ENCODE results near the gene RWDD4. TPM values are rescaled to one million over a fixed set of nuclear protein-coding genes. Genes with fewer than 3 reads are reported as not detected.

Gene RWDD4
- total RNA-seq, 1 experiment from 2014 or later, result 16.8 TPM

DNA sequence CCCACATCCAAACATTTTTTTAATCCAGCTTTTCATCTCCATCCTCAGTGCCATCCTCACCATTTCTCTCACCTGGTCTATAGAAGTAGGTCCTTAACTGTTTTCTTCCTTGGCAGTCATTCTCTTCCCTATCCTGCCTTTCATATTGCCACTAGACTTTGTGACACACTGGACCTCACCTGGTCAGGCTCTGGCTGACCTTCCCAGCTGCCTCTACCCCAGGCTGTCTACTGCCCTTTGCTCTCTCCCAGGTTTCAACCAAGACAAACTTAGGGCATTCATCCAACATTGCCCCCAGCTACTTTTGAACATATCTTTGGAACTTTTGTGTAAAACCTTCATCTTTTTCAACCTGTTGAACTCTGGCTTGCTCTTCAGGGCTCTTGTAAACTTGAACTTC is 39.9 kb upstream of the RWDD4 start:
- Histone ChIP-seq H2AFZ (no peak overlapping the region), H3K4me3 (no peak overlapping the region), H3K9me3 (ENCODE audit: insufficient read depth, low read depth) (no peaks in the 10 kb centered on the region), H3K27ac (no peak overlapping the region), H3F3A (ENCODE audit: insufficient read depth, low read depth) (no peaks in the 10 kb centered on the region), H4K20me1 (ENCODE audit: insufficient read depth) (no peaks in the 10 kb centered on the region), H3K4me2 (no peak overlapping the region), H3K27me3 (ENCODE audit: insufficient read depth, low read depth) (no peaks in the 10 kb centered on the region), H3K36me3 (ENCODE audit: low read depth) (0 out of 2 replicates have a peak, but pooled peaks cover 15% of the 10 kb centered on the region), H3K9me2 (ENCODE audit: insufficient read depth) (no peaks in the 10 kb centered on the region), H3K79me2 (ENCODE audit: low read depth) (no peaks in the 10 kb centered on the region), H3K4me1 (replicated peaks; ENCODE audit: insufficient read depth) (no peaks in the 10 kb centered on the region)
- DNase-seq, result no peak
- CTCF ChIA-PET, result interaction anchor here (0.6 kb wide), 1 partner anchor 23 kb away, joined by 3 read pairs; no protein-coding TSS in a partner anchor
- intact Hi-C loops (cut with micrococcal nuclease; ENCODE audit: unreplicated experiment), result no loop called here
- no TSS peak for BruUV-seq (replicated peaks)
- POLR2A ChIA-PET (ENCODE audit: unreplicated experiment), result no interaction called here
- TF ChIP-seq EZH2 (IDR thresholded peaks at IDR 0.05; ENCODE audit: low read depth), result no peak
- TF ChIP-seq, protein P1, sequence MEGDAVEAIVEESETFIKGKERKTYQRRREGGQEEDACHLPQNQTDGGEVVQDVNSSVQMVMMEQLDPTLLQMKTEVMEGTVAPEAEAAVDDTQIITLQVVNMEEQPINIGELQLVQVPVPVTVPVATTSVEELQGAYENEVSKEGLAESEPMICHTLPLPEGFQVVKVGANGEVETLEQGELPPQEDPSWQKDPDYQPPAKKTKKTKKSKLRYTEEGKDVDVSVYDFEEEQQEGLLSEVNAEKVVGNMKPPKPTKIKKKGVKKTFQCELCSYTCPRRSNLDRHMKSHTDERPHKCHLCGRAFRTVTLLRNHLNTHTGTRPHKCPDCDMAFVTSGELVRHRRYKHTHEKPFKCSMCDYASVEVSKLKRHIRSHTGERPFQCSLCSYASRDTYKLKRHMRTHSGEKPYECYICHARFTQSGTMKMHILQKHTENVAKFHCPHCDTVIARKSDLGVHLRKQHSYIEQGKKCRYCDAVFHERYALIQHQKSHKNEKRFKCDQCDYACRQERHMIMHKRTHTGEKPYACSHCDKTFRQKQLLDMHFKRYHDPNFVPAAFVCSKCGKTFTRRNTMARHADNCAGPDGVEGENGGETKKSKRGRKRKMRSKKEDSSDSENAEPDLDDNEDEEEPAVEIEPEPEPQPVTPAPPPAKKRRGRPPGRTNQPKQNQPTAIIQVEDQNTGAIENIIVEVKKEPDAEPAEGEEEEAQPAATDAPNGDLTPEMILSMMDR (conservative IDR thresholded peaks at IDR 0.05), result no peak

DNA sequence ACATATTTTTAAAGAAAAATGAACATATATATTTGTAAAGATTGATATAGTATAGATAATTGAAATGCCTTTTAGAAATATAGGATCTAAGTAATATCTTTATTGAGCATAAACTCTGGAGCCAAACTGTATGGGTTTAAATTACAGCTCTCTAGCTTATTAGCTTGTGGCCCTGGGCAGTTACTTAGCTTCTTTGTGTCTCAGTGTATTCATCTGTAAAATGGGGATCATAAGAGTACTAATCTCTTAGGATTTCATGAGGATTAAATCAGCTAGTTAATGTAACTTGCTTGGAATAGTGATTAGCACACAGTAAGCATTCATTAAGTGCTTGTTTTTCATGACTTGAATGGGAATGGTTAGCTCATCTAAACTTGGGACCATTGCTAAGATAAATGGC is 32.9 kb upstream of the RWDD4 start:
- no peak for TF ChIP-seq EZH2 (IDR thresholded peaks at IDR 0.05; ENCODE audit: low read depth)
- TF ChIP-seq, protein P1 (conservative IDR thresholded peaks at IDR 0.05), result no peak
- H3K79me2 ChIP-seq (ENCODE audit: low read depth), result no peaks in the 10 kb centered on the region
- BruUV-seq (replicated peaks), result no TSS peak
- H3K27ac ChIP-seq, result no peak overlapping the region
- intact Hi-C loops (cut with micrococcal nuclease; ENCODE audit: unreplicated experiment), result no loop called here
- no peaks in the 10 kb centered on the region for H3F3A ChIP-seq (ENCODE audit: insufficient read depth, low read depth)
- ChIA-PET CTCF (no interaction called here), POLR2A (ENCODE audit: unreplicated experiment) (no interaction called here)
- H2AFZ ChIP-seq, result no peak overlapping the region
- H4K20me1 ChIP-seq (ENCODE audit: insufficient read depth), result no peaks in the 10 kb centered on the region
- H3K27me3 ChIP-seq (ENCODE audit: insufficient read depth, low read depth), result no peaks in the 10 kb centered on the region
- H3K36me3 ChIP-seq (ENCODE audit: low read depth), result 0 out of 2 replicates have a peak, but pooled peaks cover 10% of the 10 kb centered on the region
- no peaks in the 10 kb centered on the region for H3K9me3 ChIP-seq (ENCODE audit: insufficient read depth, low read depth)
- H3K4me2 ChIP-seq, result no peak overlapping the region
- DNase-seq, result no peak
- H3K4me1 ChIP-seq (replicated peaks; ENCODE audit: insufficient read depth), result no peaks in the 10 kb centered on the region
- H3K4me3 ChIP-seq, result no peak overlapping the region
- no peaks in the 10 kb centered on the region for H3K9me2 ChIP-seq (ENCODE audit: insufficient read depth)

DNA sequence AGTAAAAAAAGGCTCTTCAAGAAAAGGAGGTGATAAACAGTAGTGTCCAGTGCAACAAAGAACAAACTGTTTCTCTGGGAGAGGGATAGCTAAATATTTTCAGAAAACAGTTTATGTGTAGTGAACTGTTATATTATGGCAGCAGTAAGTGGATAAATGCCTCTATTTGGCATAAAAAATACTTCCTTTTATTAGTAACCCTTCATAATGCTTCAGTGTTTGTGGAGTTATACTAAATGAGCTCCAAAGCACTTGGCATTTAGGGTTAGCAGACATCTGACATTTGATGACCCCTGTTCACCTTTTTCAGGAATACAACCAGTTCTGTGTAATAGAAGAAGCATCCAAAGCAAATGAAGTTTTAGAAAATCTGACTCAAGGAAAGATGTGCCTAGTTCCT is 32.0 kb upstream of the RWDD4 start:
- Histone ChIP-seq H3K4me2 (no peak overlapping the region), H3F3A (ENCODE audit: insufficient read depth, low read depth) (no peaks in the 10 kb centered on the region), H2AFZ (no peak overlapping the region), H3K36me3 (ENCODE audit: low read depth) (0 out of 2 replicates have a peak, but pooled peaks cover 10% of the 10 kb centered on the region), H4K20me1 (ENCODE audit: insufficient read depth) (no peaks in the 10 kb centered on the region), H3K79me2 (ENCODE audit: low read depth) (no peaks in the 10 kb centered on the region), H3K9me3 (ENCODE audit: insufficient read depth, low read depth) (no peaks in the 10 kb centered on the region), H3K27me3 (ENCODE audit: insufficient read depth, low read depth) (no peaks in the 10 kb centered on the region), H3K4me1 (replicated peaks; ENCODE audit: insufficient read depth) (no peaks in the 10 kb centered on the region), H3K9me2 (ENCODE audit: insufficient read depth) (no peaks in the 10 kb centered on the region), H3K27ac (no peak overlapping the region), H3K4me3 (no peak overlapping the region)
- intact Hi-C loops (cut with micrococcal nuclease; ENCODE audit: unreplicated experiment), result no loop called here
- no TSS peak for BruUV-seq (replicated peaks)
- TF ChIP-seq EZH2 (IDR thresholded peaks at IDR 0.05; ENCODE audit: low read depth), result no peak
- TF ChIP-seq, protein P1 (conservative IDR thresholded peaks at IDR 0.05), result no peak
- POLR2A ChIA-PET (ENCODE audit: unreplicated experiment), result no interaction called here
- DNase-seq, result no peak
- CTCF ChIA-PET, result no interaction called here
